Tongue (tissue), 2 donors: ENCODE measurements around the gene CEP131. TPM values are rescaled to one million over a fixed set of nuclear protein-coding genes. Genes with fewer than 3 reads are reported as not detected.

Experiments used
- DNase-seq: peaks from one replicate; pipeline ENCODE4 v3.0.0-alpha.2; 2015
- total RNA-seq: library from RNA; depleted of rRNA; stranded (reverse); fragments of >200 nt; gene quantifications from one replicate; pipeline ENCODE4 v1.2.3, GENCODE V29; 2014

The CEP131 gene
- total RNA-seq, 1 donor from 2014 or later, result 8.9 TPM

DNA sequence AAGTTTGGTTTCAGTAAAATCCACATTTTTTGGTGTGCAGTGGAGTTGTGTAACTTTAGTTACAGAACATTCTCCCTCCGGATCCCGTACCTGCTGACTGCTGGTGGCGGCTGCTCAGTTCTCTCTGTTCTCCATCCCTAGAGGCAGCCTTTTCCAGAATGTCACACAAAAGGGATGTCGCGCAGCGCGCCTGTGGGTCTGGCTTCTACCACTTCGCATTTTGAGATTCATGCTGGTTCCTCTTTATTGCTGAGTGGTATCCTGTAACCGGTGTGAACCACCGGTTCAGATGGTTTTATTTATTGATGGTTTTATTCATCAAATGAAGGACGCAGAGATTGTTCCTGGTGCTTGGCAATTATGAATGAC, 981 bp upstream of the CEP131 start:
- DNase-seq, result no peak

DNA sequence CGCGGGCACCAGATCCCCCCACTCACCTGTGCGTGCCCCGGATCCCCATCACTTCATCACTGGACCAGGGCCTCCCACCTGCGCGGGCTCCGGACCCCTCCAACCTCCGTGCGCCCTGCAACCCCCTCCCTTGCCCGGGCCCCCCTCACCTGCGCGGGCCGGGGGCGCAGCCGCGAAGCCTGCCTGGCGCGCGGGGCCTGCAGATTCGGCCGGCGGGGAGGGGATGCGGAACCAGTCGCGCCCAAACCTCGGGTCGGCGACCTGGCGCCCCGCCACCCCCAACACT, 202 bp downstream of the CEP131 start:
- no peak for DNase-seq

DNA sequence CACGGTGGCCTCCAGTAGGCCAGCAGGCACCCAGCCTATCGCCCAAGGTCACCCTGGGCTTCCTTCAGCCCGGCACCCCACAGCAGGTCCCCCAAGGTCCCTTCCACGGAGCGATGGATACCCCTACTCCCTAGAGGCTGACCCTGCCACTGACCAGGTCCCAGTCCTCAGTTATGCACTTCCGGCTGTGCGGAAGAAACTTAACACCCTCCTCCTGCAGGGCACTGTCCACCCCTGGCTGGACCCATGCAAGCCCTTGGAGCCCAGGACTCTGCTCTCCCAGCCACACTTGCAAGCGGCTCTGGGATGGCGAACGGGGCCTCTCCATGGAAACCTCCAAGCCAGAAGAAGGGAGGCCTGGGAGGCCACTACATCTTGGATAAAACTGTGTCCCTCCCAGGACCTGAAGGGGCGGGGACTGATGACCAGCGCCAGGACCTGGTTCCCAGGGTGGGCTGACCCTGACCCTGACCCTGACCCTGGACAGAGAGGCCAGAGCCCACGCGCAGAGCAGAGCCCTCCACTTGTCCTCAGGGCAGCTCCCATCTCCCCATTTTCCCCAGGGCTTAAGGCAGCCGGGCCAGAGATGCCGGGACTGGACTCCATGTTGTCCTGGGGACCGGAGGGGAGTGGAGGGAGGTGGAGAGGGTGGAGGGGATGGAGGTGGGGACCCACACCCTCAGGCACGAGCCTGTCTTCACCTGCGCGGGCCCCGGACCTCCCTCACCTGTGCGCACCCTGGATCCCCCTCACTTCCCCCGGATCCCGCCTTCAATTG, 734 bp downstream of the CEP131 start:
- DNase-seq, result no peak

DNA sequence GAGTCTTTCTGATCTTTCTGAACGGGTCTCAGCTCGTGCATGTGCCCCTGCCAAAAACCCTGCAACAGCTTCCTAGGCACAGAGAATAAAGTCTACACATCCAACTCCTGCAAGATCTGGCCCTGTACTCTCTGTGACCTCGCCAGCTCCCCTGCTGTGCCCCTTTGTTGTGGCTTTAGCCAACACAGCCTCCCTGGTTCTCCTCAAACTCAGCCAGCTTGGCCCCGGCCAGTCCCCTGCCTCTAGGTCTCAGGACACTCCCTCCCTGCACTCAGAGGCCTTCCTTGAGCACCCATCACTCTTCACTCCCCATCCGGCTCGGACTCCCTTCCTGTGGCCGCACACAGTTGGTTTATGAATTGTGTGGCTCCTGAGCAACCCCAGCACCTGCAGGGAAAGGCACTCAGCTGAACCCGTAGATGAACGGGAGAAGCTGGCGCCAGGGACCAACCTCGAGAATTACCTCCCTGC, 1.4 kb downstream of the CEP131 start:
- no peak for DNase-seq

DNA sequence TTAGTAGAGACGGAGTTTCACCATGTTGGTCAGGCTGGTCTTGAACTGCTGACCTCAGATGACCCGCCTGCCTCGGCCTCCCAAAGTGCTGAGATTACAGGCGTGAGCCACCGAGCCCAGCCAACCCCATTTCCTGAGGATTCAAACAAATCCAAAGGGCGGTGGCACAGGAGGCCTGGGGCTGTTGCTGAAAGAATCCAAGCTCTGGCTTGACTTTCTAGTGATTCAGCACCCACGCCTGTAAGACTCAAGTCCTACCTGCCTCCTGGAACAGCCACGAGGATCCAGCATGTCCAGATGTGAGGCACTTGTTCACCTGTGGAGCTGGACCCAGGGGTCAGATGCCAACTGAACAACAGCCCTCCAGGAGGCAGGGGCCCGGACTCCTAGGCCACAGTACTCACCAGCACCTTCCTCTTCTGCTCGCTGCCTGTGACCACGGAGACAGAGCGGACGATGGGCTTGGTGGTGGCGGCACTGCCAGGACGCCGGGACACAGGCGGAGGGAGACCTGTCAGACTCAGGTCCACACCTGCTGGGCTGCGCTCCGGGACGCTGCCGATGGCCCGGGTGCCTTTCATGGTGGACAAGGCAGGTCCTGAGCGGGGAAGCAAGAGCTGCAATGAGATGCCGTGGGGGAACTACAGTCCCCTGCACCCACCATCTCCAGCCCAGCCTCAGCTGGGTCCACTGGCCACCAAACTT, 3.1 kb downstream of the CEP131 start:
- DNase-seq, result no peak

DNA sequence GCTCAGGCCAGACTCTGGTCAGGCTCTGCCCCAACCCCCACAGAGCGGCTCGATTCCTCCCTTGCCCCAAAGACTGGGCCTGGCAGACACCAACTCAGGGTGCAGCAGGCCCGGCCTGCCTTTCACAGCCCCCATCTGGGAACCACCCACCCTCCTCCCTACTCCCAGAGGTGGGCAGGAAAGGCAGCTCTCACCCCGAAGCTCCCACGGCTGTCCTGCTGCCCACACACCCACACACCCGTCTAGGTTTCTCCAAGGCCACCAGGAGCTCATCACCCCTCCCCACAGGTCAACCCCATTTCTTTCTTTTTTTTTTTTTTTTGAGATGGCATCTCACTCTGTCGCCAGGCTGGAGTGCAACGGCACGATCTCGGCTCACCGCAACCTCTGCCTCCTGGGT, 3.8 kb downstream of the CEP131 start:
- DNase-seq, result no peak

DNA sequence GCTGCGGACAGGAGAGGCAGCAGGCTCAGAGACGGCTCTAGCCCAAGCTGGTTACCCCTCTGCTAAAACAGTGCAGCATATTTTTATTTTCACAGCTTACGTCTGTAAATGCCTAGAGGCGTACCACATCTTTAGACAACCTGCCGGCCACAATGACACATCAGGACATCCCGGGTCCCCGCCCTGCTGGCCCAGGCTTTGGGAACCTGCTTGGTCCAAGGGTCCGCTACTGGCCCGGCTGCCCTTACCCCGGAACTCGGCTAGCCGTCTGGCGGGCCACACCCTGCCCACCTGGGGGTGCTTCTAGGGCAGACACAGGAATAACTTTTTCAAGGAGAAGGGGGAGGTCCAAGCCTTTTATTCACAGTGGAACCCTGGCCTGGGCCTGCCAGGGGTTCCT, 4.3 kb downstream of the CEP131 start:
- no peak for DNase-seq

DNA sequence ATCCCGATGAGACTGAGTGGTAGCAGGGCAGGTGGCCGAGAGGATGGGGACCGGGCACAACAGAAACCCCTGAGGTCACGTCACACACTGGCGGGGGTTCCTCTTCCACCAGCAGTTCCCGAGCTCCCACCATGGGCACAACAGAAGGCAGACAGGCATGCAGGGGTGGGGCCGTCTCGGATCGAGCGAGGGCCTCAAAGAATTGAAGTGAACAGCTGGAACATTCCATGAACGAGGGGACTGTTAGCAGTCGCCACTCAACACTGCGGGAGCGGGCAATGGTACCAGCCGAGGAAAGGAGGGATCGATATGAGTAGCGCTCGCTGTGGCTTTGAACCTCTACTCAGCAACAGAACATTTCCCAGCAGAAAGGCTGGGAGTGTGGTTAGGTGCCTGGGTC, 5.3 kb downstream of the CEP131 start:
- DNase-seq, result peak; percentile 88

DNA sequence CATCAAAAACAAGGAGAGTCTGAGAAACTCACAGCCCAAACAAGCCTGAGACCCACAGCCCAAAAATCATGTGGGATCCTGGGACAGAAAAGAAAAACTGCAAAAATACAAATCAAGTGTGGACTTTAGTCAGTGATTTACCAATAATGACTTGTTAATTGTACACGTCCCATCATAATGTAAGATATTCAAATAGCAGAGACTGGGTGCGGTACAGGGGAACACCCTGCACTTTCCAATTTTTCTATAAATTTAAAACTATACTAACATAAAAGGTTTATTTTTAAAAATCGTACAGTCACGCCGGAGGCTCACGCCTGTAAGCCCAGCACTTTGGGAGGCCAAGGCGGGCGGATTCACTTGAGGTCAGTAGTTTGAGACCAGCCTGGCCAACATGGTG, 8.8 kb downstream of the CEP131 start:
- DNase-seq, result no peak

DNA sequence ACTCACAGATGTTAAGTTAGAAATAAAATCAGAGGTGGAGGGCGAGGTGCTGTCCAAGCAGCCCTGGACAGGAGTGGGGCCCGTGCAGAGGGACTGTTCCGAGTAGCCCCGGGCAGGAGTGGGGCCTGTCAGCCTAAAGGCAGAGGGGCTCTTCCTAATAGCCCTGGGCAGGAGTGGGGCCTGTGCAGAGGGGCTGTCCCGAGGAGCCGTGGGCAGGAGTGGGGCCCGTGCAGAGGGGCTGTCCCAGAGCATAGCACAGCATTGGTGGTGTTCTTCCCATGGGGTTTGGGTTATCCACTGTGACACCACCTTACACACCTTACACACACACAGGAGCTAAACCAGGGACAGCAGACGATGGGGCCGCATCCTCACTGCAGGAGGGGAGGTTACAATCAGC, 10.4 kb downstream of the CEP131 start:
- no peak for DNase-seq

DNA sequence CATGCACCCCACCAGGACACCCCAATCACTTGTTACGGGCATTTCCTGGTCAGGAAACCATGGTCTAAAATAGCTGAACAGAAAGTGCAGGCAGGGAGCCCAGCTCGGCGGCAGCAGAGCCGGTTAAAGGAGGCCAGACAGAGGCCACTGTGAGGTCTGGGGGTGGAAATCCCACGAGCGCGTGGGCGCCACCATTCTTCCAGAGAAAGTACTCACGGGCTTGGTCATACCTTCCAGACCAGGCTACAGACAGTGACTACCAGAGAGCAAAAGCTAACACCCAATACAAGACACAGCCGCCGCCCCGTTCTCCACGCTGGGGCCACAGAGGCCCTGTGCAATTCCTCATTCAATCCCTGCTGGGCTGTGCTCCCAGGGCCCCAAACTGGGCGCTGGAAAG, 11.9 kb downstream of the CEP131 start:
- DNase-seq, result no peak

DNA sequence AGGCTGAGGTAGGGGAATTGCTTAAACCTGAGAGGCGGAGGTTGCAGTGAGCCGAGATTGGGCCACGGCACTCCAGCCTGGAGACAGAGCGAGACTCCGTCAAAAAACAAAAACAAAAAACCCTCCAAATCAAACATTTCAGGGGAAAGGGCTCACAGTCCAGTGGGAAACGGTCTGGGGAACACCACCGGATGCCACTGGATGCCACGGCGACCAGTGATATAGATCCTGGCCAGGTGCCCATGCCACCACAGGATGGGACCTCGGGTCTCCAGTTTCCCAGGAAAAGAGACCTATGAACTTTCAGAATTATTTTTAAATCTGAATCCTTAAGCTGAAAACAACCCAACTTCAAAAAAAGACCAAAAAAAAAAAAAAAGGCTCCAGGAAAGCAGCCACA, 12.3 kb downstream of the CEP131 start:
- DNase-seq, result no peak

DNA sequence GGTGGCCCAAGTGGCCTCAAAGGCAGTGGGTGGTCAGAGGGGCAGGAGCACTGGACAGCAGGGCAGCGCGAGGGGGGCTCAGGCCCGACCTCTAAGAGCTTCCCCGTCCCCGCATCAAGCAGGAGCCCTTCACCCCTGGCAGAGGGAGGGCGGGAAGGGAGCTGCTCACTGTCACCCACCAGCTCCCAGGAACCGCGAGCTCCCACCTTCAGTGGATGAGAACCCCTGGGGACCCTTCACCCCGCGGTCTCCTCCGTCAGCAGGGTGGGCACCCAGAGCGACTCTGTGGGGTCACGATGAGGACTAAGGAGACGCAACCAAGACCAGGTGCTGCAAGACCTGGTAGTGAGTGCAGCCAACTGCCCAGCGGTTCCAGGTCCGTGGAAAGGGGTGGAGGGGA, 13.6 kb downstream of the CEP131 start:
- DNase-seq, result no peak

DNA sequence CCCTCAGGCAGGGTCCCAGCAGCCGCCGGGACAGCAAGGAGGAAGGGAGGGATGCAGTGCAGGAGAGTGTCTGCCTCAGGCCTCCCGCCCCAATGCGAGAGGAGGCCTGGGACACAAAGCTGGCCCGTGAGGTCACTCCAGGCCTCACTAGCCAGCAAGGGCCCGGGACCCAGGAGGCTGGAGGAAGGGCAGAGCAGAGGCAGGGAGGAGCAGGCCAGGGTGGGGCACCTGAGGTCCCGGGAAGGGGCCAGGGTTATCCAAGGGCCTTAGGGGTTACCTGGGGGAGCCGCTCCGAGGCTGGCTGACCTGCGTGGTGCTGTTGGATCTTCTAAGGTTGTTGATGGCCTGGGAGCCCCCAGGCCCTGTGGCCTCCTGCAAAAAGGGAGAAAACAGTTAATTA, 14.1 kb downstream of the CEP131 start:
- no peak for DNase-seq

DNA sequence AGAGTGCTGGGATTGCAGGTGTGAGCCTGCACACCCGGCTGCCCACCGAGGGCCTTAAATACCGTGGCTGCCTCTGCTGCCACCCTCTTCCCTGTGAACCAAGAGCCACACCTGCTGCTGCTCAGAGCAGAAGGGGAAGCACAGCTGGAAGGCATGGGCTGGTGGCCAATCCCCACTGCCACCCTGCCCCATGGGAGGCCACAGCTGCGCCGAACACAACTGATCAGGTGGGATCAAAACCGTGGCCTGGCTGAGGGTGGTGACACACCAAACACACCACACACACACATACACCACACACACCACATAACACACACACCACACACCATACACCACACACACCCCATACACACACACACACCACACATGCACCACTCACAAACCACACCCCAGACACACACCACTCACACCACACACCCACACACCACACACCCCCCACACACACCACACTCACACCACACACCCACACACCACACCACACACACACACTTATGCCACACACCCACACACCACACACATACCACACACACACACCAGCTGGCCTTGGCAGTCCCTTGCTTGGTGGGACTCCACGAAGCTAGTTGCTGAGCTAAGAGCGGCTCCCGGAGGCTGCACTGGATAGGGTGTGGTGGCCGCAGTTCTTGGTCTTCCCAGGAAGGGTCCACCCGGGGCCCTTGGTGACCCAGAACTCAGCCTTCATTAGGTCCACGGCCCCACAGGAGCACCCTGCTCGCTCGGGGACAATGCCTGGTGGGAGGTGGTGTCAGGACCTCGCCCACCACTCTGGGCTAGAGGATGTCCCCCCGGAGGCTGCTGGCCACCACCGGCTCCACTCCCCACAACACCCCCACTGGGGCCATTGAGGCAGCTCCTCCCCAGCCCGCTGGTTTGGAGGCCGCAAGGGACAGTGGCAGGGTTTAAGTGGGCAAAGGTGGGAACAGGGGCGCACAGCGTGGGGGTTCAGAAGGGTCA, 14.9 kb downstream of the CEP131 start:
- peak; percentile 70 for DNase-seq

DNA sequence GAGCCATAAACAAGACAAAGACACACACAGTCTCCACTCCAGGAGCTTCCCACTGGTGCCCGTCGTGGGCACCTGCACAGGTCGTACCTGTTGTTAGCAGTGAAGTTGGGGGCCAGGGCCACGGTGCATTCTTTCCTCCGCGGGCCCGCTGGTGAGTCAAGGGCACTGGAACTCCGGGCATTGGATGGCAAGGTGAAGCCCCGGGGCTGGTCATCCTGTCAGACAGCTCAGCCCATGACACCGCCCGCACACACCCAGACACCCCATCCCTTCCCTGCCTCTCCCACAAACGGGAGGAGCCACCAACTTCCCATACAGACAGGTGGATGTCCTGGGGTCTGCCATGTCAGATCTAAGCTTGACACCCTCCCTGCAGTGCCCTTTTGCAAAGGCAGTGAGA, 16.1 kb downstream of the CEP131 start:
- DNase-seq, result no peak

DNA sequence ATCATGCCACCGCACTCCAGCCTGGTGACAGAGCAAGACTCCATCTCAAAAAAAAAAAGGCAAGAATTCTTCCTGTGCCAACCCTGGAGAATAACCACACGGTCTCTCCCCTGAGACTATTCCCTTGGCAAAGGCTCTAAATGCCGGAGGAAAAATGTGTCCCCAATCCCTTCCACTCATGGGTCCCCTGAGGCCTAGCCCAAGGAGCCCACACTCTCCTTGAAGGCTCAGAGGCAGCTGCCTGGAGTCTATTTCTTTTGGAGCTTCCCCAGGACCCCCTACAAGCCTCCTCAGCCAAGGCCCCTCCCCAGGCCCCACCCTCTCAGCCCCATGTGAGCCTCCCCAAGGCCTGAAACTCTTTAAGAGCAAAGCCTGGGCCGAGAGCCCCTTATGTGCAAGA, 16.6 kb downstream of the CEP131 start:
- no peak for DNase-seq

DNA sequence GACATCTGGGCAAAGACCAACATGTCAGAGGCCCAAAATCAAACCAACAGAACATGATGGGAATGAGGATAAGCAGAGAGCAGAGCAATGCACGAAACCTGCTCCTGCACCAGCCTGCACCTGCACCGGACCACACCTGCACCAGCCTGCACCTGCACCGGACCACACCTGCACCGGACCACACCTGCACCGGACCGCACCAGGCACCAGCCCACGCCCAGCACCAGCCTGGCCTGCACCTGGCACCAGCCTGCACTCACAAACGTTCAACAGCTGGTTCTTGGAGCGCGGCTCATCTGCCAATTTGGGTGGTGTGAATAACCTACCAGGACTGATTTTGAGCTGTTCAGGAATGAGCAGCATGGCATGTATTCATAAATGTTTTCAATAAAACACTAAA, 18.2 kb downstream of the CEP131 start:
- no peak for DNase-seq

DNA sequence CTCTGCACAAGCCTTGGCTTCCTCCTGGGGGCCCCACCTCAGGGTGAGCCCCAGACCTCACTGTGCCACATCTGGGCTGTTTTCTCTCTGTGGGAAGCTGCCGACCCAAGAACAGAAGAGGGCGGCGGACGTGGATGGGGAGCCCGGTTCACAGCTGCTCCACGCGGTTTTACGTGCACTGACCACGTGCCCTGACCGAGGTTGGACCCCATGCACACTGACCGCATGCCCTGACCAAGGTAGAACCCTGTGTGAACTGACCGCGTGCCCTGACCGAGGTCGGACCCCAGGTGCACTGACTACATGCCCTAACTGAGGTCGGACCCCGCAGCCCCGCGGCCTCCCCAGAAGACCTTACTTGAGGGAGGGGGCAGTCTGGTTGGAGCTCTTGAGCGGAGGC, 19.6 kb downstream of the CEP131 start:
- no peak for DNase-seq

DNA sequence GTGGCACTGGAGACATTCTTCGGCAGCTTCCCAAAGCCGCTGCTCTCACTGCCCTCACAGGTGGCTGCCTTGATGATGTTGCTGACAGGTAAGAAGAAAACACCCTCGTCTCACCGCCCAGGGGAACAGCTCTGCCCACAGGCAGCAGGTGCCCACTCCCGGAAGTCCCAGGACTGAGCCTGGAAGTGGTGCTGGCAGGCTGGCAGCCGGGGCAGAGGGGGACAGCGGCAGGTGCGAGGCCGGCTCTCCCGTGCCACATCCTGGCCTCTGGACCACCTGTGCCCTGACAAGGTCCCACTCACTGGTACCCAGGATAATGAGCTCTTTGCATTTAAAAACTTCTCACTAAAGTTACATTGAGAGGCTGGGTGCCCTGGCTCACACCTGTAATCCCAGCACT, 20.4 kb downstream of the CEP131 start:
- no peak for DNase-seq

DNA sequence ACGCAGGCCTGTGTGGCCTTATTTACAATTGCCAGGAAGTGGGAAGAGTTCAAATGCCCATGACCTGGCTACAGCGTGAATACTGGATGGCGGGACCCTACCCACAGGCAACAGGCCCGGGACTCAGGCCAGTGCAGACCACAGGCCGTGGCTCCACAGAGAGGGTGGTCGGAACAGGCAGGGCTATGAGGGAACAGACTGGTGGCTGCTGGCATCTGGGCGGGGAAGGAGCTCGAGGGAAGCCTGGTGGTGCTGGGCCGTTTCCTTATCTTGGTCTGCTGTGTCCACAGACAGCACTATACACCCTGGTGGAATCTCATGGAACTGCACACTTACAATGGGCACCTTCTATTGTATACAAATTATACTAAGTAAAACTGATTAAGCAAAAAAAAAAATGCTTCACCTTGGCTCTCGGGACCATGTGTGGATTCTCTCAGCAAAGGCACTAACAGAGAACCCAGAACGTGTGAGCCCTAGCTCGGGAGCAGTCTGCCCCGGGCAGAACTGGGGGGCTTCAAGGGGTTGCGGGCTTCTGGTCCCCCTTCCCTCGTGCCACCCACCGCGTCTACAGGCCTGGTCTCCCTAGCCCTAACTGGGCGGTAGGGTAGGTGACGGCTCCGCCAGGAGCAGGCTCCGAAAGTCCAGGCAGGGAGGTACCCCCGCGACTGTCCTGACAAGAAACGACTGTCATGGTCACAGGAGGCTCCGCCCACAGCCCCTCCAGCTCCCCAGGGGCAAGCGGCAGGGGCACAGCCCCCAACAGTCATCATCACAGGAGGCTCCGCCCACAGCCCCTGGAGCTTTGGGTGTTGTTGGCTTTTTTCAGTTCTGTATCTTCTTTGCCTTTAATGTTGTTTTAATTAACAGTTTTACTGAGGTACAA, 21.8 kb downstream of the CEP131 start:
- peak; percentile 78 for DNase-seq

DNA sequence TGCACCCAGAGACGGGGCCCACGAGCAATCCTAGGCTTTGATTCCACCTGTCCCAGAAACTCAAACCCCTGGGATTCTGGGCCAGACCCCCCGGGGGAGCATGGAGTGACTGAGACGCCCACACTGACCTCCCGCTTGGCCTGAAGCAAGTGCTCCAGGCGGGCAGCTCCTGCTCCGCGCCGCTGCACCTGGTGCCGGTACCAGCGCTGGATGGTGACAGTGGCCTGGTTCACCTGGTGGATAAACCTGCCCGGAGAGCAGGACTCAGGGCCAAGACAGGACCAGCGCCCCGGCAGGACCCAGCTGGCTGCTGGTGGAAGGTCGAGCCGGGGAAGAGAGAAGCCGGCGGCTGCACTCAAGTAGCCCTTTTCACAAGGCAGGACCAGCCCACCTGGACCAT, 22.6 kb downstream of the CEP131 start:
- no peak for DNase-seq
